HepG2 (cell line): ENCODE measurements around the gene ZP2. TPM values are rescaled to one million over a fixed set of nuclear protein-coding genes. Genes with fewer than 3 reads are reported as not detected.

ENCODE experiments used
- ATAC-seq: fragments of 200-7000 bp; cut with Tn5 transposase; 3 replicates; pipeline ENCODE4 v1.9.1; 2020; ENCODE audit warnings: mild to moderate bottlenecking, moderate library complexity
- BruUV-seq: library from RNA; stranded (reverse); fragments of 400-500 nt; replicated peaks from 2 replicates; lab custom pipeline; 2021; lab: Mats Ljungman, UMichigan
- CTCF ChIA-PET: fragments of 300-600 bp; formaldehyde crosslinking; extraction: SDS; loops from one replicate; lab custom pipeline; 2021; ENCODE audit warnings: low total read pairs, inconsistent platforms, low intra/inter-chr PET ratio; lab: Yijun Ruan, JAX
- POLR2A ChIA-PET: fragments of 350-600 bp; sonication (Branson Sonifier 250); formaldehyde crosslinking; loops from one replicate; lab custom pipeline; 2020; ENCODE audit warnings: antibody characterized with exemption, inconsistent platforms; lab: Yijun Ruan, JAX
- DNase-seq: peaks from one replicate; pipeline ENCODE4 v3.0.0-alpha.2; 2015; ENCODE audit warnings: low spot score
- FAIRE-seq: peaks from 3 replicates; lab custom pipeline; 2011; peaks lifted over from hg19 to GRCh38; lab: Jason Lieb, UNC
- H2AFZ ChIP-seq: one replicate; pipeline ENCODE4 v1.6.1; 2011; ENCODE audit warnings: low read length, inconsistent platforms
- H3K27ac ChIP-seq: fragments of 300-600 bp; 3 replicates; pipeline ENCODE4 v1.8.0; 2011; ENCODE audit warnings: mixed run types, mild to moderate bottlenecking, mixed read lengths, low read length, inconsistent platforms; ENCODE audit not compliant: insufficient read depth; ENCODE audit errors: extremely low read length
- H3K27me3 ChIP-seq, 2 experiments: fragments of 200-600 bp in 1 of 2; 2 replicates in 1 of 2; 3 replicates in 1 of 2; pipeline versions ENCODE4 v1.6.0 to v1.8.0; 2011; ENCODE audit warnings: low read length in 2 of 2, mild to moderate bottlenecking in 2 of 2, moderate library complexity in 2 of 2, inconsistent platforms in 1 of 2; ENCODE audit not compliant: insufficient read depth in 2 of 2, control insufficient read depth in 1 of 2
- H3K36me3 ChIP-seq, 2 experiments: fragments of 200-600 bp in 1 of 2; replicated peaks in 1 of 2; 2 replicates in 1 of 2; 3 replicates in 1 of 2; pipeline versions ENCODE4 v1.5.1 to v1.8.0; 2011; ENCODE audit warnings: low read length in 2 of 2, inconsistent platforms in 1 of 2; ENCODE audit not compliant: insufficient read depth in 2 of 2, control insufficient read depth in 1 of 2
- H3K4me1 ChIP-seq: 2 replicates; pipeline ENCODE4 v1.5.1; 2012; ENCODE audit warnings: low read length, inconsistent platforms; ENCODE audit not compliant: insufficient read depth
- H3K4me2 ChIP-seq: 2 replicates; pipeline ENCODE4 v1.6.0; 2011; ENCODE audit warnings: low read depth, low read length, inconsistent platforms
- H3K4me3 ChIP-seq, 3 experiments: fragments of 200-600 bp in 1 of 3; sonication (generic), shearing (Covaris generic) in 1 of 3; replicated peaks in 1 of 3; 2 replicates each; pipeline ENCODE4 v1.5.1; 2011 to 2016; ENCODE audit warnings: low read length in 3 of 3, inconsistent platforms in 2 of 3, low read depth in 2 of 3, mild to moderate bottlenecking in 2 of 3, control low read depth in 1 of 3, mixed read lengths in 1 of 3; ENCODE audit not compliant: insufficient read depth in 1 of 3
- H3K79me2 ChIP-seq: one replicate; pipeline ENCODE4 v1.6.1; 2011; ENCODE audit warnings: low read length, inconsistent platforms; ENCODE audit not compliant: insufficient read depth
- H3K9ac ChIP-seq: 2 replicates; pipeline ENCODE4 v1.6.0; 2011; ENCODE audit warnings: mild to moderate bottlenecking, low read depth, low read length, inconsistent platforms; ENCODE audit not compliant: insufficient read depth
- H3K9me3 ChIP-seq: 2 replicates; pipeline ENCODE4 v1.5.1; 2012; ENCODE audit warnings: mild to moderate bottlenecking, low read length
- H4K20me1 ChIP-seq: 2 replicates; pipeline ENCODE4 v1.6.0; 2011; ENCODE audit warnings: inconsistent platforms, mild to moderate bottlenecking, low read length, moderate library complexity; ENCODE audit not compliant: insufficient read depth
- CCDC6 ChIP-seq: sonication (generic); formaldehyde crosslinking; IDR thresholded peaks from 2 replicates; pipeline ENCODE4 v1.8.1; 2022; ENCODE audit warnings: mild to moderate bottlenecking, missing genetic modification reagents, moderate library complexity
- HNRNPLL ChIP-seq: fragments of 200-400 bp; formaldehyde crosslinking; IDR thresholded peaks from 2 replicates; pipeline ENCODE4 v1.6.1; 2017; ENCODE audit warnings: mild to moderate bottlenecking, low read depth, low read length; ENCODE audit not compliant: poor library complexity, severe bottlenecking
- IRF9 ChIP-seq: sonication (generic); formaldehyde crosslinking; IDR thresholded peaks from 2 replicates; pipeline ENCODE4 v1.8.0; 2022; ENCODE audit warnings: missing genetic modification reagents, mild to moderate bottlenecking, borderline replicate concordance
- POLR2A ChIP-seq, 2 experiments: IDR thresholded peaks; 2 replicates each; pipeline ENCODE4 v1.6.1; 2011; ENCODE audit warnings: low read depth in 2 of 2, low read length in 2 of 2, mild to moderate bottlenecking in 1 of 2, moderate library complexity in 1 of 2; ENCODE audit not compliant: insufficient read depth in 1 of 2
- RXRB ChIP-seq: IDR thresholded peaks from 2 replicates; pipeline ENCODE4 v1.6.1; 2016; ENCODE audit warnings: borderline replicate concordance, missing genetic modification reagents, missing compliant biosample characterization
- THAP11 ChIP-seq: IDR thresholded peaks from 2 replicates; pipeline ENCODE4 v1.6.1; 2016; ENCODE audit warnings: missing biosample characterization, missing genetic modification reagents
- ZBED4 ChIP-seq: sonication (generic); formaldehyde crosslinking; IDR thresholded peaks from 2 replicates; pipeline ENCODE4 v1.4.0; 2020; ENCODE audit warnings: missing genetic modification reagents, borderline replicate concordance
- ZNF160 ChIP-seq: sonication (generic); formaldehyde crosslinking; IDR thresholded peaks from 2 replicates; pipeline ENCODE4 v1.8.0; 2022; ENCODE audit warnings: mild to moderate bottlenecking, inconsistent platforms, missing genetic modification reagents
- ZNF264 ChIP-seq: sonication (generic); formaldehyde crosslinking; IDR thresholded peaks from 2 replicates; pipeline ENCODE4 v1.4.0; 2020; ENCODE audit warnings: missing genetic modification reagents
- ZNF367 ChIP-seq: sonication (generic); formaldehyde crosslinking; IDR thresholded peaks from 2 replicates; pipeline ENCODE4 v1.4.0; 2020; ENCODE audit warnings: missing genetic modification reagents, borderline replicate concordance
- ZNF747 ChIP-seq: sonication (generic); formaldehyde crosslinking; IDR thresholded peaks from 2 replicates; pipeline ENCODE4 v1.8.1; 2023; ENCODE audit warnings: missing genetic modification reagents, mild to moderate bottlenecking, borderline replicate concordance
- WGBS: methylation state at CpG from one replicate; pipeline ENCODE4 v1.1.6; 2017; ENCODE audit warnings: low lambda C conversion rate; 5-methylcytosine and 5-hydroxymethylcytosine counted together
- in situ Hi-C: cut with HindIII; loops from 2 replicates; pipeline ENCODE4 v1.10.0; 2017; ENCODE audit warnings: low pct_unique_long_range_greater_than_20kb; ENCODE audit not compliant: extremely low pct_ligation_motif_present
- intact Hi-C: fragments of 100-400 bp; cut with micrococcal nuclease; formaldehyde crosslinking; loops from one replicate; pipeline ENCODE4 v1.10.0; 2022; ENCODE audit not compliant: unreplicated experiment
- polyA plus RNA-seq, 8 experiments: library from polyadenylated mRNA; depleted of rRNA in 3 of 8; stranded (reverse) in 7 of 8; unstranded in 1 of 8; fragments of >200 nt; fragmentation: Illumina TruSeq in 4 of 8; extraction: Trizol in 4 of 8; gene quantifications; 2 replicates each; pipeline versions ENCODE4 v1.2.1 to v1.2.3, GENCODE V29; 2011 to 2016; ENCODE audit warnings: low read depth in 4 of 8, missing spikeins in 1 of 8, mixed read lengths in 1 of 8; ENCODE audit not compliant: insufficient read depth in 1 of 8
- total RNA-seq, 5 experiments: library from RNA; depleted of rRNA; stranded (reverse); fragments of >200 nt; fragmentation: Illumina TruSeq; extraction: Trizol; gene quantifications; 2 replicates each; pipeline ENCODE4 v1.2.3, GENCODE V29; 2016; ENCODE audit warnings: low read depth in 1 of 5

Gene ZP2
- total and polyA plus RNA-seq, 2 of the 13 experiments (the other 11 are each of a cell fraction or from before 2014, with no cell fraction given), result not detected

- Histone ChIP-seq H2AFZ (no peak overlapping the region), H3K4me2 (no peak overlapping the region), H3K4me1 (peaks cover 11% of the 10 kb centered on the region), H3K27me3 (peaks cover 0 to under 1% of the 10 kb centered on the region in 2 experiments; a peak in 2 of 5 replicates), H3K36me3 (no peaks in the 10 kb centered on the region), H3K79me2 (no peaks in the 10 kb centered on the region), H3K9ac (no peak overlapping the region), H3K4me3 (no peak overlapping the region), H4K20me1 (no peaks in the 10 kb centered on the region), H3K9me3 (no peaks in the 10 kb centered on the region), H3K27ac (no peak overlapping the region)
- TF ChIP-seq ZNF367 (CRISPR knock-in tag) (no peak), ZNF160 (CRISPR knock-in tag) (no peak), CCDC6 (CRISPR knock-in tag) (no peak), ZNF264 (no peak), IRF9 (CRISPR knock-in tag) (no peak)
- ATAC-seq (no peak; the same call in 2 of the 3 replicates), DNase-seq (no peak), FAIRE-seq (no peak)
- in situ Hi-C loops, result loop anchor here (25.0 kb wide), 1 partner anchor 1173 kb away; no protein-coding TSS in a partner anchor
- POLR2A ChIA-PET, result no interaction called here
- WGBS, result 81% methylated on average over 7 of the region's 7 CpGs
- intact Hi-C loops, result no loop called here
- CTCF ChIA-PET, result no interaction called here
- BruUV-seq, result no TSS peak
Measured at GRCh38 chr16:21164521-21165168, 46.7 kb downstream of the ZP2 start.

GRCh38 chr16:21163576-21163975 lies 47.8 kb downstream of the ZP2 start:
- ATAC-seq (no peak), DNase-seq (no peak), FAIRE-seq (no peak)
- Histone ChIP-seq H3K4me3 (no peak overlapping the region), H3K27ac (no peak overlapping the region), H3K79me2 (no peaks in the 10 kb centered on the region), H3K9ac (no peak overlapping the region), H3K9me3 (no peaks in the 10 kb centered on the region), H3K4me1 (peaks cover 22% of the 10 kb centered on the region), H2AFZ (no peak overlapping the region), H4K20me1 (no peaks in the 10 kb centered on the region), H3K36me3 (no peaks in the 10 kb centered on the region), H3K4me2 (no peak overlapping the region), H3K27me3 (peaks cover 2 to 11% of the 10 kb centered on the region in 2 experiments; a peak in 2 of 5 replicates)
- intact Hi-C loops, result no loop called here
- in situ Hi-C loops, result loop anchor here (25.0 kb wide), 1 partner anchor 1174 kb away; no protein-coding TSS in a partner anchor
- POLR2A ChIA-PET, result interaction anchor here (1.6 kb wide), 1 partner anchor 137 kb away, joined by 6 read pairs; no protein-coding TSS in a partner anchor
- CTCF ChIA-PET, result no interaction called here
- 74% methylated on average over 4 of the region's 4 CpGs for WGBS
- no TSS peak for BruUV-seq
- TF ChIP-seq ZNF747 (CRISPR knock-in tag) (no peak), THAP11 (no peak), RXRB (no peak), HNRNPLL (no peak), ZBED4 (CRISPR knock-in tag) (no peak), POLR2A (IDR thresholded peaks at IDR 0.05; ENCODE audit: insufficient read depth in 1 of 2, low read depth in 2 of 2, low read length in 2 of 2) (no peak)
